Measurements from ENCODE around the gene REELD1. TPM values are rescaled to one million over a fixed set of nuclear protein-coding genes. Genes with fewer than 3 reads are reported as not detected.

Gene REELD1
- total RNA-seq, 1 donor from 2014 or later, result not detected

- H3K36me3 ChIP-seq (ENCODE audit: control insufficient read depth in 3 of 3, insufficient read depth in 3 of 3, low read length in 3 of 3), result peaks cover 7 to 32% (median 28%) of the 10 kb centered on the region in 3 donors
- no peaks in the 10 kb centered on the region for H3K27me3 ChIP-seq (ENCODE audit: control insufficient read depth in 3 of 3, insufficient read depth in 3 of 3, low read length in 3 of 3)
- H3K4me1 ChIP-seq (ENCODE audit: control insufficient read depth in 3 of 3, insufficient read depth in 3 of 3, low read length in 3 of 3), result peaks cover 2 to 7% (median 3%) of the 10 kb centered on the region in 3 donors
These were observed 28.3 kb upstream of the REELD1 start for GRCh38 chr4:146186041-146186440.

DNA sequence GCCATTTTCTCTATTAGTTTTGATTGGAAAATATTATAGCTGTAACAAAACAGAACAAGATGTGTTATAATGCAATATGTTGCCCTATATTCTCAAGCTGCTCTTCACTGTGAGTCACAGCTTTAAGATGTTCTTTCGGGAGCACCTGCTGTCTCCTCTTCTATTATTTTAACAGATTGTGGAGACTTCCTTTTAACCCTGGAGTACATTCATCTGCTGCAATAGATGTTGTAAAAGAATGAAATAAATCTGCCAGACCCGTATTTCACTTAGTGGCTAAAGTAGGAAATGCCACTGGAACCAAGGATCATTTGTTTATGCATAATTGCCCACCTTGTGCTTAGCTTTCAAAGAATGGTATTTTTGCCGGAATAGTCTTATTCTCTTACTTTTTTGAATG lies 27.7 kb upstream of the REELD1 start:
- Histone ChIP-seq H3K9me3 (ENCODE audit: control insufficient read depth in 3 of 3, low read length in 3 of 3) (no peaks in the 10 kb centered on the region), H3K4me3 (ENCODE audit: low read length in 3 of 3) (no peak overlapping the region), H3K9ac (ENCODE audit: low read depth in 1 of 3, low read length in 3 of 3) (no peak overlapping the region), H3K4me1 (ENCODE audit: control insufficient read depth in 3 of 3, insufficient read depth in 3 of 3, low read length in 3 of 3) (peaks cover 2 to 7% (median 3%) of the 10 kb centered on the region in 3 donors), H3K36me3 (ENCODE audit: control insufficient read depth in 3 of 3, insufficient read depth in 3 of 3, low read length in 3 of 3) (peaks cover 7 to 35% (median 28%) of the 10 kb centered on the region in 3 donors), H3K27me3 (ENCODE audit: control insufficient read depth in 3 of 3, insufficient read depth in 3 of 3, low read length in 3 of 3) (no peaks in the 10 kb centered on the region), H3K27ac (ENCODE audit: low read depth, low read length) (no peak overlapping the region)

More at GRCh38 chr4:146186041-146186440, 28.3 kb upstream of the REELD1 start:
- Histone ChIP-seq H3K9ac (ENCODE audit: low read depth in 1 of 3, low read length in 3 of 3) (no peak overlapping the region), H3K9me3 (ENCODE audit: control insufficient read depth in 3 of 3, low read length in 3 of 3) (no peaks in the 10 kb centered on the region), H3K4me3 (ENCODE audit: low read length in 3 of 3) (no peak overlapping the region), H3K27ac (ENCODE audit: low read depth, low read length) (no peak overlapping the region)

DNA sequence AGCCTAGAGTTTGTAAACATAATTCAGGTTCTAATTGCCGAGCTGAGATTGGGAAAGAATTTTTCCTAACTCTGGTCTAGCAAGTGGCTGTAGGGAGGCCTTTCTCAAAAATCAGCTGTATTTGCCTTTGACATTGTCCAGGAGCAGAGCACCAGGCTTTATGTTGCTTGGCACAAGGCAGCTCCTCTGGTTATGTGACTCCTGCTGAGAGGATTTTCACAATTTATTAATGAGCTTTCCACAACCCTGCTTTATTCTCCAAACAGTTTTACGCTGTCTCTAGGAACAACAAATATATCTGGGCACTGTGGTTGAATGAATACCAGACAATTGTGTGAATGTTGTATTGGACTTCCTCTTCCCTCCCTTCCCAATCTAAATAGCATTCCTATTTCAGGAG lies 23.9 kb upstream of the REELD1 start:
- H3K27me3 ChIP-seq (ENCODE audit: control insufficient read depth in 3 of 3, insufficient read depth in 3 of 3, low read length in 3 of 3), result no peaks in the 10 kb centered on the region
- H3K9ac ChIP-seq (ENCODE audit: low read depth in 1 of 3, low read length in 3 of 3), result no peak overlapping the region
- no peaks in the 10 kb centered on the region for H3K9me3 ChIP-seq (ENCODE audit: control insufficient read depth in 3 of 3, low read length in 3 of 3)
- peaks cover 0 to 4% (median 3%) of the 10 kb centered on the region in 3 donors for H3K4me1 ChIP-seq (ENCODE audit: control insufficient read depth in 3 of 3, insufficient read depth in 3 of 3, low read length in 3 of 3)
- peaks cover 7 to 41% (median 35%) of the 10 kb centered on the region in 3 donors for H3K36me3 ChIP-seq (ENCODE audit: control insufficient read depth in 3 of 3, insufficient read depth in 3 of 3, low read length in 3 of 3)
- H3K27ac ChIP-seq (ENCODE audit: low read depth, low read length), result no peak overlapping the region
- no peak overlapping the region for H3K4me3 ChIP-seq (ENCODE audit: low read length in 3 of 3)

DNA sequence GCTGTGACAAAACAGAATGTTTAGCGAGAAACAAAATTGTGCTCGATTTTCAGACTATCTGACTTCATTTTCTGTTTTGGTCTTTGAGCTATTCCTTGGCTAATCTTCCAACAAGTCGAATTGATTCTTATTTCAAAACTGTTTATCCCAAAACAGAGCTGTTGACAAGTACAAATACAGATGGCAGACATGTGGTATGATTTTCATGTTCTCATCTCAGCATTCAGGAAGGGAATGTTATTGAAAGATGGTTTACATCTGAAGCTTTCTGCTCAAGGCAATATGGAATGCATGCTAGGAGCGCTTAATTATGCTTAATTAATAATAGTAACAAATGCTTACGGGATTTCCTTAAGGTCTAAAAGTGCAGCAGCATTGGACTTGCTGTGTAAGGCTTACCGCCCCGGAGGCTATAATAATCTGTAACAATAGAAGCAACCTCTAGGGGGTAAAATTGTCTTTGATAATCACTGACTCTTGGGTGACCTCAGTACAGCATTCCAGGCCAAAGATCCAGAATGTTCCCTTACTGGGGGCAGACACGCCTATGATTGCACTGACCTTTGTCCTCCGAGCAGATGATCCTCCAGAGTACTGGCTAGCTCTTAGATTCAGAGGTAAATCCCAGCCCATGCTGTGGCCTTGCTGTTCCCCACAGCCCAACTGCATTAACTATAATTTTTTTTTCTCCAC lies 22.4 kb upstream of the REELD1 start:
- no peak overlapping the region for H3K9ac ChIP-seq (ENCODE audit: low read depth in 1 of 3, low read length in 3 of 3)
- H3K4me1 ChIP-seq (ENCODE audit: control insufficient read depth in 3 of 3, insufficient read depth in 3 of 3, low read length in 3 of 3), result peaks cover 0 to 4% (median 3%) of the 10 kb centered on the region in 3 donors
- no peaks in the 10 kb centered on the region for H3K9me3 ChIP-seq (ENCODE audit: control insufficient read depth in 3 of 3, low read length in 3 of 3)
- H3K27ac ChIP-seq (ENCODE audit: low read depth, low read length), result no peak overlapping the region
- peaks cover 7 to 36% (median 32%) of the 10 kb centered on the region in 3 donors for H3K36me3 ChIP-seq (ENCODE audit: control insufficient read depth in 3 of 3, insufficient read depth in 3 of 3, low read length in 3 of 3)
- H3K4me3 ChIP-seq (ENCODE audit: low read length in 3 of 3), result no peak overlapping the region
- H3K27me3 ChIP-seq (ENCODE audit: control insufficient read depth in 3 of 3, insufficient read depth in 3 of 3, low read length in 3 of 3), result no peaks in the 10 kb centered on the region

GRCh38 chr4:146193628-146194027 lies 20.7 kb upstream of the REELD1 start:
- H3K9me3 ChIP-seq (ENCODE audit: control insufficient read depth in 3 of 3, low read length in 3 of 3), result no peaks in the 10 kb centered on the region
- peaks cover 2 to 22% (median 17%) of the 10 kb centered on the region in 3 donors for H3K36me3 ChIP-seq (ENCODE audit: control insufficient read depth in 3 of 3, insufficient read depth in 3 of 3, low read length in 3 of 3)
- no peak overlapping the region for H3K27ac ChIP-seq (ENCODE audit: low read depth, low read length)
- H3K4me3 ChIP-seq (ENCODE audit: low read length in 3 of 3), result no peak overlapping the region
- H3K9ac ChIP-seq (ENCODE audit: low read depth in 1 of 3, low read length in 3 of 3), result no peak overlapping the region
- H3K27me3 ChIP-seq (ENCODE audit: control insufficient read depth in 3 of 3, insufficient read depth in 3 of 3, low read length in 3 of 3), result no peaks in the 10 kb centered on the region
- H3K4me1 ChIP-seq (ENCODE audit: control insufficient read depth in 3 of 3, insufficient read depth in 3 of 3, low read length in 3 of 3), result peaks cover 0 to 4% (median 3%) of the 10 kb centered on the region in 3 donors

DNA sequence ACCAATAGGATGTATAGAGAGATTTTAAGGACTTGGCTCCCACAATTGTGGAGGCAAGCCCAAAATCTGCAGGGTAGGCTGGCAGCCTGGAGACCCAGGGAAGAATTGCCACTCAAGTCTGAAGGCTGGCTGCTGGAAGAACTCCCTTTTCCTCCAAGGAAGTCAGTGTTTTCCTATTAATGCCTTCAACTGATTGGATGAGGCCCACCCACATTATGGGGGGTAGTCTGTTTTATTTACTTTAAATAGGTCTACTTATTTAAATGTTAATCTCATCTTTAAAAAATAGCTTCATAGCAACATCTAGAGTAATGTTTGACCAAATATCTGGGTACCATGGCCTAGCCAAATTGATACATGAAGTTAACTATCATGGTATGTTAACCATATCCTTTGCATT lies 20.1 kb upstream of the REELD1 start:
- Histone ChIP-seq H3K36me3 (ENCODE audit: control insufficient read depth in 3 of 3, insufficient read depth in 3 of 3, low read length in 3 of 3) (peaks cover 1 to 20% (median 17%) of the 10 kb centered on the region in 3 donors), H3K27ac (ENCODE audit: low read depth, low read length) (no peak overlapping the region), H3K4me1 (ENCODE audit: control insufficient read depth in 3 of 3, insufficient read depth in 3 of 3, low read length in 3 of 3) (peaks cover 0 to 4% (median 3%) of the 10 kb centered on the region in 3 donors), H3K4me3 (ENCODE audit: low read length in 3 of 3) (no peak overlapping the region), H3K27me3 (ENCODE audit: control insufficient read depth in 3 of 3, insufficient read depth in 3 of 3, low read length in 3 of 3) (no peaks in the 10 kb centered on the region), H3K9me3 (ENCODE audit: control insufficient read depth in 3 of 3, low read length in 3 of 3) (no peaks in the 10 kb centered on the region), H3K9ac (ENCODE audit: low read depth in 1 of 3, low read length in 3 of 3) (no peak overlapping the region)

DNA sequence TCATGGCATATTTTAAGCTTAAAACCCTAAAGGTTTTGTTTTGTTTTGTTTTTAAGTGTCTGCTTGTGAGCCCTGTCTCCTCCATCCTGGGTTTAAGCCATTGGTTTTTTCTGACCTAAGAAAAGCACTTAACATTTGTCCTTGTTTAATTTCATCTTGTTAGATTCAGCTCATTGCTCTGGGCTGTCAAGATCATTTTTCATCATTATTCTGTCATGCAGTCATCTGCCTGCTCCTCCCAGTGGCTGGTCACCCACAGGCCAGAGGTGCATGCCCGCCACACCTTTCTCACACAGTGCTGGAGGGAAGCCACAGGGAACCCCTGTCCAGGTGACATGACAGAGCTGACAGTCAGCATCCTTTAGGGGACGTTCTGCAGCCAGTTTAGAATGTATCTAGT lies 11.7 kb upstream of the REELD1 start:
- no peak overlapping the region for H3K4me3 ChIP-seq (ENCODE audit: low read length in 3 of 3)
- H3K9ac ChIP-seq (ENCODE audit: low read depth in 1 of 3, low read length in 3 of 3), result no peak overlapping the region
- no peaks in the 10 kb centered on the region for H3K27me3 ChIP-seq (ENCODE audit: control insufficient read depth in 3 of 3, insufficient read depth in 3 of 3, low read length in 3 of 3)
- H3K36me3 ChIP-seq (ENCODE audit: control insufficient read depth in 3 of 3, insufficient read depth in 3 of 3, low read length in 3 of 3), result no peaks in the 10 kb centered on the region
- H3K27ac ChIP-seq (ENCODE audit: low read depth, low read length), result no peak overlapping the region
- H3K4me1 ChIP-seq (ENCODE audit: control insufficient read depth in 3 of 3, insufficient read depth in 3 of 3, low read length in 3 of 3), result no peaks in the 10 kb centered on the region
- no peaks in the 10 kb centered on the region for H3K9me3 ChIP-seq (ENCODE audit: control insufficient read depth in 3 of 3, low read length in 3 of 3)

DNA sequence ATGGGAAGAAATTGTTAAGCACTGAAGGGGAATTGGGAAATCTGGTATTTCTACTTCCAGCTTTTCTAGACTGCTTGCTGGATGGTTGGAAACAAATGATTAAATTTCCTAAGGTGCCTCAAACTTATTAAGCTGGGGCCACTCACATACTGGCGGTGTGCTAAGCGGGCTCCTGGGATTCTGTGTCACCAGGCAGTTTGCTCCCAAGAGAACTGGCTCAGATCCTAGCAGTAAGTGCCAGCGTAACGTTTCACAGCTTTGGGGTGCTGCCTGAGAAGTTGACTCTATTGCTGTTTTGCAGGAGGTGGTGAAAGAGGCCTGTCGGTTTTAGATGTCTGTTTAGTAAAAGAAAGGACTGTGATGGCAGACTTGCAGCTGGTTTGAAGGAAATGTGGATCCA lies 6.9 kb upstream of the REELD1 start:
- no peaks in the 10 kb centered on the region for H3K36me3 ChIP-seq (ENCODE audit: control insufficient read depth in 3 of 3, insufficient read depth in 3 of 3, low read length in 3 of 3)
- H3K27me3 ChIP-seq (ENCODE audit: control insufficient read depth in 3 of 3, insufficient read depth in 3 of 3, low read length in 3 of 3), result peaks cover 0 to 3% (median 0%) of the 10 kb centered on the region in 3 donors
- no peak overlapping the region for H3K9ac ChIP-seq (ENCODE audit: low read depth in 1 of 3, low read length in 3 of 3)
- H3K27ac ChIP-seq (ENCODE audit: low read depth, low read length), result no peak overlapping the region
- no peak overlapping the region for H3K4me3 ChIP-seq (ENCODE audit: low read length in 3 of 3)
- H3K4me1 ChIP-seq (ENCODE audit: control insufficient read depth in 3 of 3, insufficient read depth in 3 of 3, low read length in 3 of 3), result no peaks in the 10 kb centered on the region
- no peaks in the 10 kb centered on the region for H3K9me3 ChIP-seq (ENCODE audit: control insufficient read depth in 3 of 3, low read length in 3 of 3)

DNA sequence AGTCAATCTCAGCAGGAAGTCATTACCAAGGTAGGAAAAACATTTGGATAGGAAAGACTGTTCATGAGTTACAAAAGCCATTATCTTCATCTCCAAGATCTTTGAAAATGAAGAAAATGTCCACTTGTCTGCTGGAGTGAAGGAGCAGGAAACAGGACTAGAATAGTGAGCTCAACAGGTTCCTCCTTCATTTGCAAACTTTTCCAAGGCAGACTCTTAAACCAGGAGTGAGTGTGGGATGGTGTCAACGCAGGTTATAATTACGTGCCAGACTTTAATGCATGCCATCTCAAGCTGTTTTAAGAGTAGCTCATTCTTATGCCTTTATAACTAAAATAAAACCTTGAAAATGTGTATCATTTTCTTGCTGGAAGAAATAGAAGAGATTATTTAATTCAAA lies 3.4 kb upstream of the REELD1 start:
- Histone ChIP-seq H3K9ac (ENCODE audit: low read depth in 1 of 3, low read length in 3 of 3) (no peak overlapping the region), H3K27me3 (ENCODE audit: control insufficient read depth in 3 of 3, insufficient read depth in 3 of 3, low read length in 3 of 3) (peaks cover 0 to 3% (median 0%) of the 10 kb centered on the region in 3 donors), H3K9me3 (ENCODE audit: control insufficient read depth in 3 of 3, low read length in 3 of 3) (no peaks in the 10 kb centered on the region), H3K27ac (ENCODE audit: low read depth, low read length) (no peak overlapping the region), H3K4me1 (ENCODE audit: control insufficient read depth in 3 of 3, insufficient read depth in 3 of 3, low read length in 3 of 3) (no peaks in the 10 kb centered on the region), H3K36me3 (ENCODE audit: control insufficient read depth in 3 of 3, insufficient read depth in 3 of 3, low read length in 3 of 3) (no peaks in the 10 kb centered on the region), H3K4me3 (ENCODE audit: low read length in 3 of 3) (no peak overlapping the region)

DNA sequence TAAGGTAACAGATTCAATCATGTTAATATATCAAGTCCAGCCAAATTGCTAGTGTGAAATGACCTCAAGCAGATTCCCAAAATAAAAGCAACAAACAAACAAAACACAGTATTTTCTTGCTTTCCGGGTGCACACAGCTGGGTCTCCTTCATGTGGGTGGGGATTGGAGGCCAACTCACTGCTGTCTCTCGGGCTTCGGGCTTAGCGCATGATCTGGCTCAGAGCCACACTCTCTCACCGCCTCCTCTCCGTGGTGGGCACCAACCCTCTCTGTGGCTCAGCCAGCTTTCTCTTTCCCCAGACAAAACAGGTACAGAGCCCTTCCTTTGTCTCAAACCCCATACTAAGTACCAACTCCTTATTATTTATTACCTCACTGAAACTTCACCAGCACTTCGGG lies 2.9 kb upstream of the REELD1 start:
- no peak overlapping the region for H3K9ac ChIP-seq (ENCODE audit: low read depth in 1 of 3, low read length in 3 of 3)
- H3K27ac ChIP-seq (ENCODE audit: low read depth, low read length), result no peak overlapping the region
- no peak overlapping the region for H3K4me3 ChIP-seq (ENCODE audit: low read length in 3 of 3)
- no peaks in the 10 kb centered on the region for H3K36me3 ChIP-seq (ENCODE audit: control insufficient read depth in 3 of 3, insufficient read depth in 3 of 3, low read length in 3 of 3)
- peaks cover 0 to 3% (median 0%) of the 10 kb centered on the region in 3 donors for H3K27me3 ChIP-seq (ENCODE audit: control insufficient read depth in 3 of 3, insufficient read depth in 3 of 3, low read length in 3 of 3)
- no peaks in the 10 kb centered on the region for H3K9me3 ChIP-seq (ENCODE audit: control insufficient read depth in 3 of 3, low read length in 3 of 3)
- H3K4me1 ChIP-seq (ENCODE audit: control insufficient read depth in 3 of 3, insufficient read depth in 3 of 3, low read length in 3 of 3), result no peaks in the 10 kb centered on the region

All from skeletal muscle tissue (tissue), 4 donors.